ENCODE results near the gene PITX1.

Gene PITX1

DNA sequence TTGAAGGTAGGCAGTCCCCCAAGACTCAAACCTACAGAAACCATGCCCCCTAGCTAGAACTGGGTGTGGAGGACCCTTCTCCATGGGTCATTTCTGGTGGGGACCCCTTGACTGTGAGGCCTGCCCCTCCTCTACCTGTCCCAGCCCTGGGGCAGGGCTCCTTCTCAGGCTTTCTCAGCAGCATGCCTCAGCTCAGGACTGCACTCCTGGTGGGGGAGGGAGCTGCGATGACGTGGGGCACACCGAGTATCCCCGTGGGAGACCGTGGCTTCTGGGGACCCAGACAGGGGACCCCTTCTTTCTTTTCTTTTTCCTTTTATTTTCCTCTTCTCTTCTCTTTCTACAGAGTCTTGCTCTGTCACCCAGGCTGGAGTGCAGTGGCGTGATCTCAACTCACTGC is 27.0 kb upstream of the PITX1 start:
- no peak for DNase-seq

- DNase-seq, result no peak
These were observed 26.0 kb upstream of the PITX1 start for GRCh38 chr5:135060021-135060420.

DNA sequence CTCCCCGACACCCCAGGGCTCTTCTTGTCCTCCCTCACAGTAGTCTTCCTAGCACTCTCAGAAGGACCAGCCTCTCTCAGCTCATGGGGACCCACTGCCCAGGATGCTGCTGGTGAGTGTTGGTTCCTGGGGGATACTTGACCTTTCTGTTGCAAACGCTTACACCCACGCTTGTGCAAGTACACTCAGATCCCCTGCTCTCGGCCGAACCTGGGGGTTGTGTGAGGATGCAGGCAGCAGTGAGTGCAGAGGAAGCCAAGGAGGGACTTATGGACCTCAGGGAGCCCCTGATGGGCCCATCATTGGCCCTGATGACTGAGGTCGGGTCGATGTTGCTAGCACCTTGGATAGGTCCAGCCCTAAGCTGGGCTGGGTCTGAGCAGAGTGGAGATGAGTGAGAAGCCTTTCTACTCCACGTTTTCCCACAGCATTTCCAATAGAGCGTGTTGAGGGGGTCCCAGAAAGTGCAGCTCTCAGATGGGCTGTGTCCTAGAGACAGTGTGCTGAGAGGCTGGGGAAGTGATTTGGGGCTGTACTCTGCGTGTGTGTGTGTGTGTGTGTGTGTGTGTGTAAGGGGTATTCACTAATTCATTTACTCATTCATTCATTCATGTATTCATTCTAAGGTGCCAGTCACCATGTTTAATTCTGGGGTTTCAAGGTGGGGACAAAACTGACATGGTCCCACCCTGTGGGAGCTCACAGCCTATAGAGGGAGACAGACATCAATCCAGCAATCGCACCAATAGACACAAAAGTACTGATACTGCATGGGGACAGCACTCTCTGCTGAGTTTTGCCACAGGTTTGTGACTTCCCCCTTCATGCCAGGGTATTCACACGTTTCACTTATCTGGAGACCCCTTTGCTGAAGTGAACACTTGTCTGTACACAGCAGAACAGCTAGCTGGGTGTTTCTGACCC is 25.2 kb upstream of the PITX1 start:
- no peak for DNase-seq

DNA sequence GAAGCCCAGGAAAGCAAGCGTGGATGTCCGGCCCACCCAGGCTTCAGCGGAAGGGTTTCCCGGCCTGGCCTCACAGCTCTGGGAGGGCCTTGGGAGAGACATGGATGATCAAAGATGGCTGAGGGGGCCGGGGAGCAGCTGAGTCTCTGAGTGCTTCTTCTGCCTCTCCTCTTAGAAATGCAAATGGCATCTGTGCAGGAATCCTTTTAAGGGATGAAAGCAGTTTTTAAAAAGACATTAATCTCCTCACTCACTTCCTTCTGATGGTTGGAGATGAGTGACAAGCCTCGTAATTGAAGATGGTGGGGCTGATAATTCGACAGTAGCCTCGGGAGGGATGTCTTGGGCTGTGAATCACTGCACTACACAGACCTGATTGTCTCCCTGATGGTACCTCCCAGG is 24.3 kb upstream of the PITX1 start:
- no peak for DNase-seq

- no peak for DNase-seq
These were observed 23.2 kb upstream of the PITX1 start for GRCh38 chr5:135057233-135057632.

DNA sequence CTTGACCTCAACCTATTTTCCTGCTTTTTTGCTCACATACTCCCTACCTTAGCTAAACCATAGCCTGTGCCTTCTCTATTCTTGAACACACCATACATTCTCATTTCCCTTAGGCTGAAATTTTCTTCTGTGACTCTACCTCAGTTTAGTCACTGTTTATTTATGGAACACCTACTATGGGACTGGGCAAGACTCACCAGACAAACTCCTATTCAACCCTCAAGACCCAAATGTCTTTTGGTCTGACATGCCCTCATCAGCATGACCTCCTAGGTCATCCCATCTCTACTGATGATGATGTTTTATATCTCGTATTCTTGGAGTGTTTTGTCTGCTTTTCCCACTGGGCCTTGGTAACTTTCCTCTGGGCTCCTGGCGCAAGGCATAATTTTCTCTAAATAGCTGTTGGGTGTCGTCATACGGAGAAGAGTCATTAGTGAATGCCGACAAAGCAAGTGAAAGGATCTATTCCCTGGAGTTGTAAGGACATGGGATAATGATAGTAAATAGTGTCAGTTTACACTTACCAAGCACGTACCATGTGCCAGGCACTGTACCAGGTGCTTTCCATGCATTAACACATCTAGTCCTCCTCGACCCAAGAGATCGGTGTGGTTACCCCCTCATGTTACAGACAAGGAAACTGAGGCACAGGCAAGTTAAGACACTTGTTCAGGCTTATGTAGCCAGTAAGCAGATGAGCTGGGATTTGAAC is 22.4 kb upstream of the PITX1 start:
- no peak for DNase-seq

GRCh38 chr5:135055396-135055795 is 21.4 kb upstream of the PITX1 start:
- DNase-seq, result no peak

DNA sequence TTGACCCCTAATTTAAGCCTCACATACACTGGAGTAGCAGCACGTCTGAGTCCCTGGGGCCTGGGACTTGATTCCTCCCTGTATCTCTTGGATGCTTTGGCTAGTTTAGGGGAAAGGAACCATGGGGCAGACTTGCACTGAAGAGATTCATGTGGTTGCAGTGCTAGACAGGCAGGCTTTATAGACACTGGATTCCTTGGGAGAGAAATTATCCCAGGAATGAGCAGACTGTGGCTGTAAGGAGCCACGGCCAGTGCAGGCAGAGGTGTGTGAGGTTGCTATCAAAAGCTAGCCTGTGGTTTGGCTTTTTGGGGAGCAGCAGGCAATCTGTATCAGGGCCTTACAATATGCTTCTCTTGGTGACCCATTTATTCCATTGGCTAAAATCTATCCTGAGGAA is 20.5 kb upstream of the PITX1 start:
- DNase-seq, result no peak

DNA sequence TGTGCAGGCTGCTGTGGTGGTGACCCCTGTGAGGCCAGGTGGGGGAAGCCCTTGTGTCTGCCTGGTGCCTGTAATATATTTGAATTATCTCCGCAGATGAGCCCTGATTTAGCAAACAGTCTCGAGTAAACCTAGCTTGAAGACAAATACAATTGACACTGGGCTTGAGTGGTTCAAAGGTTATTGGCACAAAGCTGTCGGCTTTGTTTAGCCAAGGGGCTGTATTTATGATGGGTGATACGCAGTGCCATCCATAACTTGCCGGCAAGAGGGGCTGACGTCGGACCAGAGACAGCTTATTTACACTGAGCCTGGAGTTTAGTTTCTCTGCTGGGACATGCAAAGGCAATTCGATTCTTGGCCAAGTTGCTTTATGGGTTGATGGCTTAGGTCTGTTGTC is 20.0 kb upstream of the PITX1 start:
- DNase-seq, result no peak

GRCh38 chr5:135053278-135053677 is 19.2 kb upstream of the PITX1 start:
- no peak for DNase-seq

DNA sequence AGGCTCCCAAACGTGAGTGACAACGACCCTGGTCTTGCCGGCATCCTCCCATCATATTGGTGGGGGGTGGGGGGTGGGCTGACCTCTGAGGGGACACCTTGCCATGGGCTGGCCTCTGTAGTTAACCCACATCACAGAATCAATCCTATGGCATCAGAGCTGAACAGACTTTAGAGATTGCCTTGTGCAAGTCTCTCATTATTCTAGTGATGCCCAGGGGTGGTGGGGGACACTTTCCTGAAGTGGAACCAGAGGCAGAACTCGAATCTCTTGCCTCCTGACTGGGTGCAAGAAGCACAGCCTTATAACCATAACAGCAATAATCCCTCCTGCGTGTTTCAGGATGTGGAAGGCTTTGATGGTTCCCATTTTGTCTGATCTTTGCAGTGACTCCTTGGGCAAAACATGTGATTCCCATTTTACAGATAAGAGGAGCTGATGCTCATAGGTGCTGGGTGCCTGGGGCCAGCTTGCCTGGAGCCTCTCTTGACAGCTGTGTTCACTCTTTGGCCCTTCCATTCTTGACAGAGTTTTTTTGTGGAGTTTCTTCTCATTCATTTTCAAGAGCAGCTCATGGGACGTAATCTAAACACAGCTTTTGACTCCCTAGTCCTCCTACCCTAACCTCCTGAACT is 18.6 kb upstream of the PITX1 start:
- no peak for DNase-seq

- no peak for DNase-seq
These were observed 17.8 kb upstream of the PITX1 start for GRCh38 chr5:135051872-135052271.

- DNase-seq, result no peak
These were observed 17.4 kb upstream of the PITX1 start for GRCh38 chr5:135051399-135051798.

DNA sequence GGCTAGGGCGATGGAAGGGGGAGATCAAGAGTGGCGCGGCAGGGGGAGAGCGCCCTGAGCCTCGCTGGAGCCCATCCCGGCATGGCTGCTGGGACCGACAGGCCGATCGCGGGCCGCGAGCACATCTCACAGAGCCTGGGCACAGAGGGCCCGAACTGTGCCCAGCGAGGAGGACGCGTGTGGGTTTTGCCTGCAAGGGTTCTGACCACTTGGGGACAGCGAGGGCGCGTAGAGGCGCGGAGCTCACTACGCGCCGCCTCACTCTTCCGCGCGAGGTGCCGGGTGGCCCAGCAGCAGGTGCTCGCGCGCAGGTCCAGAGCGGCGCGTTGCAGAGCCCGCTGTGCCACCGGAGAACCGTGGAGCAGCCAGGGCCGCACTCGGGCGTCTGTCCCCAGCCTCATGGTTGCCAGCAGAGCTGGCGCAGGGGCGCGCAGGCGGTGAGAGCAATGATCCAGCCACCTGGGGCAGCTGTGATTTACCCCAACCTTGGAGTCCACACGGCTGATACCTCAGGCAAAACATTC is 16.3 kb upstream of the PITX1 start:
- no peak for DNase-seq

- no peak for DNase-seq
These were observed 14.9 kb upstream of the PITX1 start for GRCh38 chr5:135048930-135049329.

GRCh38 chr5:135048286-135048685 is 14.3 kb upstream of the PITX1 start:
- no peak for DNase-seq

DNA sequence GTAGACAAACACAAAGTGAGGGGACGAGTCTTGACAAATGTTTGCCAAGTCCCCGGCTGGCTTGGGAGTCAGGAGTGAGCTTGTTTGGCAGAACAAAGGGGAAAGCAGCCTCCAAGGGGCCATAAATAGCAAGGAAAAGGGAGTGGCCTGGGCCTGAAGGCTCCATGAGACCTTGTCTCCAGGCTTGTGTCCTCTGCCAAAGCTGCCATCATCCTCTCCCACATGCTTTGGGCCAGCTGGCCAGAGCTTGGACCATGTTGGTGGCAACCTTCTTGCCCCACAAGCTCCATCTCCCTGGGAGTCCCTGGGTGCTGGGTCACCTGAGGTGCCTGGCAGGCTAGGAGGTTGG is 13.3 kb upstream of the PITX1 start:
- DNase-seq, result no peak

GRCh38 chr5:135046661-135047346 is 12.8 kb upstream of the PITX1 start:
- DNase-seq, result no peak

- no peak for DNase-seq
These were observed 11.5 kb upstream of the PITX1 start for GRCh38 chr5:135045488-135045887.

DNA sequence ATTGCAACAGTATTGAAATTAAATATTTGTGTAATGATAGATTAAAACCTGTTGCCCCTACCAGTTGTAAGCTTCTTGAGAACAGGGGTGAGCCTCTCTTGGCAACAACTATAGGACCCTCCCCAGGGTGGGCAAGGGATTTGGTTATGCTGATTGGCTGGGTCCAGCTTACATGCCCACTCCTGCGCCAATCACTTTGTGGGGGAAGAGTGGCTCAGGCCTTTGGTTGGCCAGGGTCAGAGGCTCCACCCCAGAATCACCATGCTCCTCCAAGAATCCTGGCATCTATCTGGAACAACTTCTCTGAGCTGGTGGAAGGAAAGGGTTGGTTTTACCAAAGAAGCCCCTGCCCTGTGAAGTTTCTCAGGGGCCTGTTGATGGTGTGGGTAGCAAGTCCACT is 8.6 kb upstream of the PITX1 start:
- no peak for DNase-seq

DNA sequence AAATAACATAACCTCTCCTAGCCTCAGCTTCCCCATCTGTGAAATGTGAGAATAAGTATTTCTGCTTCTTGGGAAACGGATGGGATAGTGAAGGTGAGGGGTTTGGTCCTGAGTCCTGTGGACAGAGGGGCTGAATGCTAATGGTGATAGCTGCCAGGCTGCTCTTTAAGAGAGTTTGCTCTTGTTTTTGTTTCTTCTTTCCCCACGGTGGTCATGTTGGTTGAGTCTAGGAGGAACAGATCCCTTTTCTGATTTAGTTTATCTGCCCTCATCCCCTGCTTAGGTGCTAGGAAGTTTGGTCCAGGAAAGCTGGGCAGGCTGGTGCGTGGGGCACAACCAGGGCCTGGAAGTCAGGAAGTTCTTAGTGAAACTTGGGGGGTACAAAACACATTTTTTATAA is 7.7 kb upstream of the PITX1 start:
- DNase-seq, result no peak

- no peak for DNase-seq
These were observed 7.1 kb upstream of the PITX1 start for GRCh38 chr5:135041145-135041587.
